Uterus (tissue), 2 donors: Measurements from ENCODE around the gene IQCH.

Experiments used
- POLR2A ChIP-seq, 2 donors: fragments of 450-650 bp; IDR thresholded peaks; one replicate each; pipeline ENCODE4 v1.6.1; 2016; ENCODE audit warnings: antibody characterized with exemption in 2 of 2, mild to moderate bottlenecking in 1 of 2, moderate library complexity in 1 of 2
- TF ChIP-seq, protein P1 (sequence below), 4 experiments: fragments of 200-600 bp in 2 of 4; fragments of 450-650 bp in 2 of 4; sonication (generic) in 2 of 4; IDR thresholded peaks; one replicate each; pipeline ENCODE4 v1.5.1; 2016 to 2019; ENCODE audit warnings: antibody characterized with exemption in 4 of 4, mild to moderate bottlenecking in 2 of 4, moderate library complexity in 1 of 4

DNA sequence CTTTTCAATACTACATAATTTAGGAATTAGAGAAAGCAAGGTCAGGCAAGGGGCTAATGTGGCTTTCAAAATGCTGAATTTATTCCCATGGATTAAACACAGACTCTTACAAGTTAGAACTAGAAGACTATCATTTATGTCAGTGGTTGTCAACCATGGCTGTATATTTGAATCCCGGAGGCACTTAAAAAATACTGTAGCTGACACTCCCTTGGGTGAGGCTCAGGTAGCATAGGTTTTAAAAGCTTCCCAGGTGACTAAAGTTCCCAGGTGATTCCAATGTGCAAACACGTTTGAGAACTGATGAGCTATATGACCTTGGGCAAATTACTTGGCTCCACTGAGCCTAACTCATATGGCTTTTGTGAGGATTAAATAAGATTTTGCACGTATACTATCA is 29.7 kb upstream of the IQCH start:
- no peak for TF ChIP-seq POLR2A (IDR thresholded peaks at IDR 0.05)
- TF ChIP-seq, protein P1, sequence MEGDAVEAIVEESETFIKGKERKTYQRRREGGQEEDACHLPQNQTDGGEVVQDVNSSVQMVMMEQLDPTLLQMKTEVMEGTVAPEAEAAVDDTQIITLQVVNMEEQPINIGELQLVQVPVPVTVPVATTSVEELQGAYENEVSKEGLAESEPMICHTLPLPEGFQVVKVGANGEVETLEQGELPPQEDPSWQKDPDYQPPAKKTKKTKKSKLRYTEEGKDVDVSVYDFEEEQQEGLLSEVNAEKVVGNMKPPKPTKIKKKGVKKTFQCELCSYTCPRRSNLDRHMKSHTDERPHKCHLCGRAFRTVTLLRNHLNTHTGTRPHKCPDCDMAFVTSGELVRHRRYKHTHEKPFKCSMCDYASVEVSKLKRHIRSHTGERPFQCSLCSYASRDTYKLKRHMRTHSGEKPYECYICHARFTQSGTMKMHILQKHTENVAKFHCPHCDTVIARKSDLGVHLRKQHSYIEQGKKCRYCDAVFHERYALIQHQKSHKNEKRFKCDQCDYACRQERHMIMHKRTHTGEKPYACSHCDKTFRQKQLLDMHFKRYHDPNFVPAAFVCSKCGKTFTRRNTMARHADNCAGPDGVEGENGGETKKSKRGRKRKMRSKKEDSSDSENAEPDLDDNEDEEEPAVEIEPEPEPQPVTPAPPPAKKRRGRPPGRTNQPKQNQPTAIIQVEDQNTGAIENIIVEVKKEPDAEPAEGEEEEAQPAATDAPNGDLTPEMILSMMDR (IDR thresholded peaks at IDR 0.05), result no peak
